H9 (cell line): ENCODE measurements around the gene AOC1. TPM values are rescaled to one million over a fixed set of nuclear protein-coding genes. Genes with fewer than 3 reads are reported as not detected.

Experiments used
- DNase-seq: peaks from one replicate; pipeline ENCODE4 v3.0.0-alpha.2; 2017
- H2AFZ ChIP-seq: one replicate; pipeline ENCODE4 v1.6.1; 2013; ENCODE audit warnings: mild to moderate bottlenecking, low read length, control low read depth, moderate library complexity
- H2AK5ac ChIP-seq: 2 replicates; pipeline ENCODE4 v1.6.1; 2013; ENCODE audit warnings: low read length, control low read depth, mixed read lengths; ENCODE audit not compliant: insufficient read length
- H2BK120ac ChIP-seq: one replicate; pipeline ENCODE4 v1.6.1; 2013; ENCODE audit warnings: low read depth, mild to moderate bottlenecking, low read length, control low read depth, inconsistent platforms; ENCODE audit not compliant: poor library complexity, severe bottlenecking
- H2BK12ac ChIP-seq: 2 replicates; pipeline ENCODE4 v1.6.1; 2013; ENCODE audit warnings: low read length, control low read depth, mixed read lengths, low read depth; ENCODE audit not compliant: insufficient read length
- H2BK15ac ChIP-seq: 2 replicates; pipeline ENCODE4 v1.6.1; 2013; ENCODE audit warnings: low read depth, low read length, control low read depth
- H2BK20ac ChIP-seq: one replicate; pipeline ENCODE4 v1.6.1; 2013; ENCODE audit warnings: low read depth, mild to moderate bottlenecking, low read length, control low read depth, inconsistent platforms; ENCODE audit not compliant: poor library complexity, severe bottlenecking
- H2BK5ac ChIP-seq: 2 replicates; pipeline ENCODE4 v1.6.1; 2013; ENCODE audit warnings: low read length, control low read depth, mixed read lengths; ENCODE audit not compliant: insufficient read length
- H3K14ac ChIP-seq: 2 replicates; pipeline ENCODE4 v1.6.1; 2013; ENCODE audit warnings: low read length, control low read depth; ENCODE audit not compliant: insufficient read depth
- H3K18ac ChIP-seq: 2 replicates; pipeline ENCODE4 v1.6.1; 2013; ENCODE audit warnings: low read depth, mild to moderate bottlenecking, mixed read lengths, low read length, control low read depth; ENCODE audit not compliant: insufficient read length
- H3K23ac ChIP-seq: 2 replicates; pipeline ENCODE4 v1.6.1; 2013; ENCODE audit warnings: low read length, control low read depth, mixed read lengths, low read depth; ENCODE audit not compliant: insufficient read length
- H3K23me2 ChIP-seq: 2 replicates; pipeline ENCODE4 v1.6.1; 2013; ENCODE audit warnings: low read depth, mild to moderate bottlenecking, mixed read lengths, low read length, control low read depth; ENCODE audit not compliant: insufficient read length, poor library complexity, severe bottlenecking
- H3K27ac ChIP-seq: 2 replicates; pipeline ENCODE4 v1.5.1; 2013; ENCODE audit warnings: low read length, control low read depth, mixed read lengths, low read depth; ENCODE audit not compliant: insufficient read length
- H3K27me3 ChIP-seq: 2 replicates; pipeline ENCODE4 v1.6.1; 2013; ENCODE audit warnings: low read length, control low read depth, inconsistent platforms; ENCODE audit not compliant: insufficient read depth
- H3K4ac ChIP-seq: 2 replicates; pipeline ENCODE4 v1.6.1; 2013; ENCODE audit warnings: low read depth, mild to moderate bottlenecking, control low read depth, inconsistent platforms, low read length, moderate library complexity
- H3K4me1 ChIP-seq: 2 replicates; pipeline ENCODE4 v1.6.1; 2013; ENCODE audit warnings: low read length, control low read depth, inconsistent platforms; ENCODE audit not compliant: insufficient read depth
- H3K4me2 ChIP-seq: 2 replicates; pipeline ENCODE4 v1.6.1; 2013; ENCODE audit warnings: low read length, control low read depth, mixed read lengths; ENCODE audit not compliant: insufficient read length, insufficient read depth
- H3K56ac ChIP-seq: 2 replicates; pipeline ENCODE4 v1.6.1; 2013; ENCODE audit warnings: low read depth, mild to moderate bottlenecking, mixed read lengths, low read length, control low read depth; ENCODE audit not compliant: insufficient read length
- H3K79me1 ChIP-seq: 2 replicates; pipeline ENCODE4 v1.6.1; 2013; ENCODE audit warnings: low read depth, mild to moderate bottlenecking, moderate library complexity, low read length, control low read depth, inconsistent platforms; ENCODE audit not compliant: insufficient read depth, poor library complexity, severe bottlenecking
- H3K79me2 ChIP-seq: 2 replicates; pipeline ENCODE4 v1.6.1; 2013; ENCODE audit warnings: low read length, control low read depth, inconsistent platforms; ENCODE audit not compliant: insufficient read depth
- H3K9ac ChIP-seq: 2 replicates; pipeline ENCODE4 v1.6.1; 2013; ENCODE audit warnings: low read length, control low read depth, mixed read lengths; ENCODE audit not compliant: insufficient read length; ENCODE audit errors: extremely low read depth
- H3K9me3 ChIP-seq: one replicate; pipeline ENCODE4 v1.6.1; 2013; ENCODE audit warnings: low read depth, low read length, inconsistent platforms; ENCODE audit not compliant: control insufficient read depth
- H3T11ph ChIP-seq: one replicate; pipeline ENCODE4 v1.6.1; 2013; ENCODE audit warnings: mild to moderate bottlenecking, low read length, control low read depth, inconsistent platforms
- H4K20me1 ChIP-seq: one replicate; pipeline ENCODE4 v1.6.1; 2013; ENCODE audit not compliant: control insufficient read depth, insufficient read length, insufficient read depth
- H4K5ac ChIP-seq: 2 replicates; pipeline ENCODE4 v1.6.1; 2013; ENCODE audit warnings: low read depth, mild to moderate bottlenecking, mixed read lengths, low read length, control low read depth; ENCODE audit not compliant: insufficient read length
- H4K8ac ChIP-seq: replicated peaks from 2 replicates; pipeline ENCODE4 v1.6.1; 2013; ENCODE audit warnings: low read length, control low read depth, mixed read lengths, low read depth; ENCODE audit not compliant: insufficient read length
- H4K91ac ChIP-seq: 2 replicates; pipeline ENCODE4 v1.6.1; 2013; ENCODE audit warnings: low read depth, mild to moderate bottlenecking, moderate library complexity, mixed read lengths, low read length, control low read depth; ENCODE audit not compliant: insufficient read length
- H3K27ac Mint-ChIP-seq, 3 experiments: 2 replicates in 2 of 3; 3 replicates in 1 of 3; pipeline ENCODE4 v1.8.0; 2020 to 2021; ENCODE audit warnings: mixed read lengths in 3 of 3, mild to moderate bottlenecking in 1 of 3, moderate library complexity in 1 of 3
- H3K27me3 Mint-ChIP-seq: 2 replicates; pipeline ENCODE4 v1.8.0; 2021; ENCODE audit warnings: low read depth, mild to moderate bottlenecking, moderate library complexity, mixed read lengths
- H3K36me3 Mint-ChIP-seq, 3 experiments: 2 replicates in 2 of 3; 3 replicates in 1 of 3; pipeline ENCODE4 v1.8.0; 2020 to 2021; ENCODE audit warnings: low read depth in 3 of 3, mixed read lengths in 3 of 3; ENCODE audit not compliant: insufficient read depth in 1 of 3
- H3K4me1 Mint-ChIP-seq, 2 experiments: 2 replicates each; pipeline ENCODE4 v1.8.0; 2020; ENCODE audit warnings: mixed read lengths in 2 of 2
- H3K4me3 Mint-ChIP-seq, 2 experiments: 2 replicates in 1 of 2; 3 replicates in 1 of 2; pipeline ENCODE4 v1.8.0; 2020 to 2021; ENCODE audit warnings: mild to moderate bottlenecking in 2 of 2, mixed read lengths in 2 of 2, moderate library complexity in 1 of 2
- H3K9me3 Mint-ChIP-seq, 2 experiments: 2 replicates in 1 of 2; 3 replicates in 1 of 2; pipeline ENCODE4 v1.8.0; 2020; ENCODE audit warnings: mild to moderate bottlenecking in 2 of 2, mixed read lengths in 2 of 2, moderate library complexity in 1 of 2
- WGBS: extraction: QIAGEN DNeasy Blood & Tissue Kit; methylation state at CpG from one replicate; pipeline ENCODE4 v1.1.7; 2013; ENCODE audit warnings: missing lambda C conversion rate, low lambda C conversion rate, mixed read lengths; ENCODE audit not compliant: insufficient read length; ENCODE audit errors: extremely low coverage; 5-methylcytosine and 5-hydroxymethylcytosine counted together
- total RNA-seq: library from RNA; stranded (reverse); gene quantifications from 2 replicates; pipeline ENCODE4 v1.2.1, GENCODE V29; 2021
- TF ChIP-seq, protein P1 (sequence below): fragments of 200-600 bp; sonication (generic); conservative IDR thresholded peaks from 3 replicates; pipeline ENCODE4 v1.8.0; 2021; ENCODE audit warnings: antibody characterized with exemption, mild to moderate bottlenecking

Gene AOC1
- total RNA-seq, 1 experiment from 2014 or later, result 0.28 TPM

DNA sequence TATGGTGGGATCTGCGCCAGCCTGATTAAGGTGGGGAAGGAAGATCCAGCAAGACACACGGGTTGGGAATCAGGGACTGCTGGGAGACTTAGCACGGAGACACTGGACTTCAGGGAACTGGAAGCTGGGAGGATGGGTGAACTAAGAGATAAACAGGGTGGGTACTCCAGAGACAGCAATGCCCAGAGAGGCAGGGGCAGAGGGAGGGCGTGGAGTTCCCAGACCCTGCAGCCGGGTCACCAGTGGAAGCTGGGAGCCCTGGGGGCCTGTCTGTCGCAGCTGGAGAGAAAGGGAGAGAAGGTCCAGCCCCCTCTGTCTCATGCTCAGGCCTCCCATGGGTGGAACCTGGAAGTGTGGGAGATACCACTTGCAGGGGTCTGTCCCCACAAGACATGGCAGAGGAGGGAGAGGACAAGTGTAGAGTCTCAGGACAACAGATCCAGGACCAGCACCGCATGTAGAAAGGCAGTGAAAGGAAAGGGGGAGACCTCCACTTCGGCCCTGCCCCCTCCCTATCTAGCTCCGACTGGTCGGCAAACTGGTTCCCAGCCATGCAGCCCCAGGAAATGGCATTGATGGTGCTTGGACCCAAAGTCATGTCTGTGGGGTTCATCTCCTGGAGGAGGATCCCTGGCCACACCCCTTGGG lies 44.4 kb downstream of the AOC1 start:
- no peaks in the 10 kb centered on the region for H3K36me3 Mint-ChIP-seq
- no peak overlapping the region for H3K4me3 Mint-ChIP-seq

More for the DNA sequence above, 44.4 kb downstream of the AOC1 start:
- Histone ChIP-seq H3K4me1 (peaks cover 4% of the 10 kb centered on the region; the same call in 1 of the 2 replicates), H3K23ac (no peak overlapping the region), H3K27ac (no peak overlapping the region), H3T11ph (no peak overlapping the region), H3K79me2 (no peaks in the 10 kb centered on the region), H2BK120ac (no peak overlapping the region), H3K4ac (no peak overlapping the region), H3K14ac (no peak overlapping the region), H4K91ac (no peak overlapping the region), H4K8ac (no peak overlapping the region), H2AFZ (no peak overlapping the region), H3K23me2 (peaks cover 2% of the 10 kb centered on the region), H4K5ac (no peak overlapping the region), H3K9ac (no peak overlapping the region), H2BK5ac (no peak overlapping the region), H2BK20ac (no peak overlapping the region), H2BK12ac (no peak overlapping the region), H3K79me1 (no peaks in the 10 kb centered on the region), H3K56ac (no peak overlapping the region), H2AK5ac (no peak overlapping the region), H3K27me3 (no peaks in the 10 kb centered on the region; the same call in 1 of the 2 replicates), H3K18ac (no peak overlapping the region), H4K20me1 (no peaks in the 10 kb centered on the region), H3K4me2 (no peak overlapping the region), H2BK15ac (no peak overlapping the region), H3K9me3 (no peaks in the 10 kb centered on the region)
- H3K27me3 Mint-ChIP-seq, result peaks cover 76% of the 10 kb centered on the region
- H3K9me3 Mint-ChIP-seq, result peaks cover 7 to 16% of the 10 kb centered on the region in 2 experiments
- no CpG with 5 or more reads among the region's 10 CpGs for WGBS
- H3K27ac Mint-ChIP-seq, result no peak overlapping the region
- no peak for DNase-seq
- H3K4me1 Mint-ChIP-seq, result peaks cover 15 to 27% of the 10 kb centered on the region in 2 experiments
- TF ChIP-seq, protein P1, sequence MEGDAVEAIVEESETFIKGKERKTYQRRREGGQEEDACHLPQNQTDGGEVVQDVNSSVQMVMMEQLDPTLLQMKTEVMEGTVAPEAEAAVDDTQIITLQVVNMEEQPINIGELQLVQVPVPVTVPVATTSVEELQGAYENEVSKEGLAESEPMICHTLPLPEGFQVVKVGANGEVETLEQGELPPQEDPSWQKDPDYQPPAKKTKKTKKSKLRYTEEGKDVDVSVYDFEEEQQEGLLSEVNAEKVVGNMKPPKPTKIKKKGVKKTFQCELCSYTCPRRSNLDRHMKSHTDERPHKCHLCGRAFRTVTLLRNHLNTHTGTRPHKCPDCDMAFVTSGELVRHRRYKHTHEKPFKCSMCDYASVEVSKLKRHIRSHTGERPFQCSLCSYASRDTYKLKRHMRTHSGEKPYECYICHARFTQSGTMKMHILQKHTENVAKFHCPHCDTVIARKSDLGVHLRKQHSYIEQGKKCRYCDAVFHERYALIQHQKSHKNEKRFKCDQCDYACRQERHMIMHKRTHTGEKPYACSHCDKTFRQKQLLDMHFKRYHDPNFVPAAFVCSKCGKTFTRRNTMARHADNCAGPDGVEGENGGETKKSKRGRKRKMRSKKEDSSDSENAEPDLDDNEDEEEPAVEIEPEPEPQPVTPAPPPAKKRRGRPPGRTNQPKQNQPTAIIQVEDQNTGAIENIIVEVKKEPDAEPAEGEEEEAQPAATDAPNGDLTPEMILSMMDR, result no peak
